H1 (cell line): ENCODE results near the gene SGPP2. TPM values are rescaled to one million over a fixed set of nuclear protein-coding genes. Genes with fewer than 3 reads are reported as not detected.

Experiments used
- CTCF ChIA-PET: fragments of 300-600 bp; sonication (Branson Sonifier 250); formaldehyde crosslinking; loops from one replicate; lab custom pipeline; 2021; ENCODE audit not compliant: partially characterized antibody; lab: Charles Lee
- POLR2A ChIA-PET: fragments of 300-600 bp; sonication (Branson Sonifier 250); formaldehyde crosslinking; loops from one replicate; lab custom pipeline; 2021; ENCODE audit warnings: inconsistent platforms; ENCODE audit not compliant: partially characterized antibody; lab: Charles Lee
- DNase-seq, 2 experiments: peaks; one replicate each; pipeline versions ENCODE4 v3.0.0 to v3.0.0-alpha.2; 2010 to 2022; ENCODE audit warnings: low spot score in 2 of 2, low read depth in 1 of 2, mixed read lengths in 1 of 2
- FAIRE-seq: peaks from 2 replicates; lab custom pipeline; 2011; peaks lifted over from hg19 to GRCh38; lab: Jason Lieb, UNC
- H2AFZ ChIP-seq: 2 replicates; pipeline ENCODE4 v1.8.1; 2012; ENCODE audit warnings: low read length, inconsistent platforms
- H2AK5ac ChIP-seq: 2 replicates; pipeline ENCODE4 v1.6.1; 2013; ENCODE audit warnings: low read depth, low read length
- H2BK120ac ChIP-seq: replicated peaks from 2 replicates; pipeline ENCODE3; 2013; ENCODE audit warnings: low read depth, low read length, inconsistent platforms
- H2BK12ac ChIP-seq: 2 replicates; pipeline ENCODE4 v1.6.1; 2013; ENCODE audit warnings: low read depth, low read length
- H2BK15ac ChIP-seq: 2 replicates; pipeline ENCODE4 v1.6.1; 2013; ENCODE audit warnings: low read length
- H2BK20ac ChIP-seq: 2 replicates; pipeline ENCODE4 v1.6.1; 2013; ENCODE audit warnings: low read length
- H2BK5ac ChIP-seq: 2 replicates; pipeline ENCODE4 v1.6.1; 2013; ENCODE audit warnings: low read depth, low read length
- H3K14ac ChIP-seq: 2 replicates; pipeline ENCODE4 v1.6.1; 2013; ENCODE audit warnings: inconsistent platforms; ENCODE audit not compliant: insufficient read length
- H3K18ac ChIP-seq: 2 replicates; pipeline ENCODE4 v1.6.1; 2013; ENCODE audit warnings: low read length; ENCODE audit errors: extremely low read depth
- H3K23ac ChIP-seq: 2 replicates; pipeline ENCODE4 v1.6.1; 2013; ENCODE audit warnings: inconsistent platforms; ENCODE audit not compliant: insufficient read length
- H3K23me2 ChIP-seq: 2 replicates; pipeline ENCODE4 v1.6.1; 2013; ENCODE audit warnings: low read depth, low read length
- H3K27ac ChIP-seq: 2 replicates; pipeline ENCODE4 v1.6.1; 2011; ENCODE audit warnings: low read depth, low read length, inconsistent platforms
- H3K27me3 ChIP-seq, 4 experiments: replicated peaks in 1 of 4; 1 replicate in 1 of 4; 2 replicates in 3 of 4; pipeline versions ENCODE4 v1.6.1 to v1.8.1; 2011 to 2013; ENCODE audit warnings: low read length in 3 of 4, mild to moderate bottlenecking in 3 of 4, inconsistent platforms in 2 of 4, mixed read lengths in 2 of 4, moderate library complexity in 1 of 4; ENCODE audit not compliant: control insufficient read depth in 3 of 4, insufficient read depth in 3 of 4; ENCODE audit errors: extremely low read depth in 1 of 4
- H3K36me3 ChIP-seq, 4 experiments: 2 replicates each; pipeline versions ENCODE4 v1.6.1 to v1.8.1; 2011 to 2013; ENCODE audit warnings: mild to moderate bottlenecking in 4 of 4, low read length in 3 of 4, moderate library complexity in 2 of 4, control low read depth in 1 of 4, inconsistent platforms in 1 of 4; ENCODE audit not compliant: insufficient read depth in 4 of 4, control insufficient read depth in 2 of 4
- H3K4ac ChIP-seq: replicated peaks from 2 replicates; pipeline ENCODE3; 2013; ENCODE audit warnings: low read length, low read depth, mixed read lengths, inconsistent platforms; ENCODE audit not compliant: insufficient read length
- H3K4me1 ChIP-seq, 4 experiments: replicated peaks in 1 of 4; 1 replicate in 1 of 4; 2 replicates in 3 of 4; pipeline versions ENCODE4 v1.6.1 to v1.8.1; 2011 to 2013; ENCODE audit warnings: low read length in 3 of 4, inconsistent platforms in 2 of 4, mixed read lengths in 1 of 4; ENCODE audit not compliant: insufficient read depth in 4 of 4, control insufficient read depth in 3 of 4
- H3K4me2 ChIP-seq, 2 experiments: 2 replicates each; pipeline versions ENCODE4 v1.6.1 to v1.8.1; 2011 to 2013; ENCODE audit warnings: low read depth in 2 of 2, low read length in 2 of 2, control low read depth in 1 of 2, inconsistent platforms in 1 of 2, mild to moderate bottlenecking in 1 of 2; ENCODE audit not compliant: insufficient read depth in 1 of 2
- H3K4me3 ChIP-seq, 4 experiments: fragments of 200-600, 300-600 bp in 1 of 4; sonication (generic), shearing (Covaris generic), sonication (Bioruptor Twin) in 1 of 4; 2 replicates each; pipeline versions ENCODE4 v1.5.1 to v1.8.1; 2011 to 2016; ENCODE audit warnings: low read length in 4 of 4, low read depth in 3 of 4, control low read depth in 2 of 4, inconsistent platforms in 2 of 4, mild to moderate bottlenecking in 2 of 4, mixed read lengths in 1 of 4, moderate library complexity in 1 of 4; ENCODE audit not compliant: insufficient read depth in 2 of 4; ENCODE audit errors: extremely low read depth in 1 of 4
- H3K56ac ChIP-seq: replicated peaks from 2 replicates; pipeline ENCODE3; 2013; ENCODE audit warnings: low read depth, mild to moderate bottlenecking, mixed read lengths, low read length, inconsistent platforms; ENCODE audit not compliant: insufficient read length
- H3K79me1 ChIP-seq: 2 replicates; pipeline ENCODE4 v1.6.1; 2013; ENCODE audit warnings: low read depth, low read length, control low read depth
- H3K79me2 ChIP-seq, 2 experiments: 2 replicates each; pipeline versions ENCODE4 v1.6.1 to v1.8.1; 2012 to 2013; ENCODE audit warnings: low read length in 2 of 2, mild to moderate bottlenecking in 2 of 2, inconsistent platforms in 1 of 2; ENCODE audit not compliant: insufficient read depth in 2 of 2, control insufficient read depth in 1 of 2
- H3K9ac ChIP-seq, 4 experiments: replicated peaks in 1 of 4; 1 replicate in 1 of 4; 2 replicates in 3 of 4; pipeline versions ENCODE4 v1.6.1 to v1.8.1; 2011 to 2013; ENCODE audit warnings: low read depth in 3 of 4, low read length in 3 of 4, control low read depth in 2 of 4, mild to moderate bottlenecking in 2 of 4, moderate library complexity in 2 of 4, inconsistent platforms in 1 of 4; ENCODE audit errors: extremely low read depth in 1 of 4
- H3K9me3 ChIP-seq, 2 experiments: 2 replicates each; pipeline versions ENCODE4 v1.6.1 to v1.8.1; 2012 to 2013; ENCODE audit warnings: mild to moderate bottlenecking in 2 of 2, moderate library complexity in 2 of 2, control low read depth in 1 of 2, inconsistent platforms in 1 of 2, low read depth in 1 of 2, low read length in 1 of 2, mixed read lengths in 1 of 2; ENCODE audit not compliant: insufficient read depth in 2 of 2
- H4K20me1 ChIP-seq, 2 experiments: replicated peaks in 1 of 2; 2 replicates each; pipeline versions ENCODE3 to v1.8.1; 2011 to 2013; ENCODE audit warnings: inconsistent platforms in 2 of 2, low read length in 2 of 2, mild to moderate bottlenecking in 1 of 2; ENCODE audit not compliant: insufficient read depth in 2 of 2, control insufficient read depth in 1 of 2
- H4K5ac ChIP-seq: 2 replicates; pipeline ENCODE4 v1.6.1; 2013; ENCODE audit warnings: low read length, low read depth, mixed read lengths, inconsistent platforms; ENCODE audit not compliant: insufficient read length
- H4K8ac ChIP-seq: 2 replicates; pipeline ENCODE4 v1.8.0; 2013; ENCODE audit warnings: mild to moderate bottlenecking, moderate library complexity, low read length, inconsistent platforms; ENCODE audit not compliant: insufficient read depth; ENCODE audit errors: extremely low read depth
- H4K91ac ChIP-seq: replicated peaks from 2 replicates; pipeline ENCODE3; 2013; ENCODE audit warnings: low read length, mixed read lengths, inconsistent platforms; ENCODE audit not compliant: insufficient read length
- CHD2 ChIP-seq: IDR thresholded peaks from 2 replicates; pipeline ENCODE4 v1.6.1; 2012; ENCODE audit warnings: low read length, improper control_type of control experiment
- CTCF ChIP-seq, 3 experiments: IDR thresholded peaks; 1 replicate in 2 of 3; 2 replicates in 1 of 3; pipeline versions ENCODE4 v1.5.1 to v1.6.1; 2011; ENCODE audit warnings: low read length in 3 of 3, mild to moderate bottlenecking in 3 of 3, inconsistent platforms in 2 of 3, low read depth in 1 of 3, moderate library complexity in 1 of 3; ENCODE audit not compliant: insufficient read depth in 1 of 3; ENCODE audit errors: control extremely low read depth in 1 of 3
- NANOG ChIP-seq: IDR thresholded peaks from 2 replicates; pipeline ENCODE4 v1.6.1; 2011; ENCODE audit warnings: low read length, low read depth, mild to moderate bottlenecking, inconsistent platforms; ENCODE audit not compliant: insufficient read depth, poor library complexity, severe bottlenecking
- SUZ12 ChIP-seq: fragments of 200-600 bp; sonication (generic); IDR thresholded peaks from 2 replicates; pipeline ENCODE4 v1.6.1; 2012; ENCODE audit warnings: mild to moderate bottlenecking, inconsistent platforms, low read length, moderate library complexity, mixed read lengths
- WGBS, 2 experiments: shearing (Covaris generic) in 1 of 2; methylation state at CpG; one replicate each; pipeline versions ENCODE4 v1.1.6 to v1.1.7; 2013 to 2015; ENCODE audit warnings: low lambda C conversion rate in 2 of 2, mixed read lengths in 2 of 2, inconsistent platforms in 1 of 2, low coverage in 1 of 2, missing lambda C conversion rate in 1 of 2; ENCODE audit not compliant: insufficient replicate concordance in 2 of 2, insufficient coverage in 1 of 2, insufficient read length in 1 of 2; ENCODE audit errors: extremely low coverage in 1 of 2, missing lambda C conversion rate in 1 of 2; 5-methylcytosine and 5-hydroxymethylcytosine counted together
- polyA plus RNA-seq, 7 experiments: library from polyadenylated mRNA; depleted of rRNA in 3 of 7; stranded (reverse) in 5 of 7; unstranded in 2 of 7; fragments of >200 nt in 5 of 7; fragments of 200-250 nt in 2 of 7; gene quantifications; 1 replicate in 5 of 7; 2 replicates in 1 of 7; 4 replicates in 1 of 7; pipeline versions ENCODE4 v1.2.1 to v1.2.3, GENCODE V29; 2011 to 2013; ENCODE audit warnings: missing spikeins in 2 of 7, mixed read lengths in 2 of 7
- total RNA-seq: library from RNA; stranded (reverse); fragmentation: NEBNext Ultra II Directional; extraction: Animal tissue kit (Norgen Biotek cat#: 25700); gene quantifications from 2 replicates; pipeline ENCODE4 v1.2.1, GENCODE V29; 2021

Gene SGPP2
- total and polyA plus RNA-seq, 2 of the 8 experiments (the other 6 are each of a cell fraction or from before 2014, with no cell fraction given) = 0.29 TPM; not detected in 1

DNA sequence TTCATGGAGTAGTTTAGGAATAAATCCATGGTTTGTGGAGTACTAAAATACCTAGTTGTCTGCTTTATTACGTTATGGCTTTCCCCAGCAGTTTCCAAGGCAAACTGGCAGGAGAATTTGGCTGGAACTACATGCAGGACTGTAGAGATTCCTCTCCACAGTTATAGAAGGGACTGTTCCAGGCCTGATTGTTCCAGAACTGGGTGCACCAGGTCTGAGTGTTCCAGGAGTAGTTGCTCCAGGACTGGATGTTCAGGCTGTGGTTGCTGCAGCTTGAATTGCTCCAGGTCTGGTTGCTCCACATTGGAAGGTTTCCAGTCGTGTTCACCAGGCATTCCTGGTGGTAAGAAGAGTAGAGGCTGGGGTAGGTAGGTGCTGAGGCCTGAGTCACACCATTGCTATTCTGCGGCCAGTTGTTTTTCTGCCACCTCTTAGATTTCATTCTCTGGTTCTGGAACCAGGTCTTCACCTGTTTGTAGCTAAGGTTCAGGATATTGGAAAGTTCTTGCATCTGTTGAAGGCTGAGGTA lies 28.1 kb downstream of the SGPP2 start:
- Histone ChIP-seq H3K14ac (no peak overlapping the region), H3K56ac (no peak overlapping the region)
- WGBS, 2 experiments = 84% methylated on average over 3 of the region's 3 CpGs; no CpG with 5 or more reads in 1 of the 2 experiments

More for the DNA sequence above, 28.1 kb downstream of the SGPP2 start:
- no peaks in the 10 kb centered on the region for H3K79me2 ChIP-seq
- no peak overlapping the region for H4K91ac ChIP-seq
- no peak overlapping the region for H2AFZ ChIP-seq
- H4K8ac ChIP-seq = no peak overlapping the region
- POLR2A ChIA-PET = no interaction called here
- no peaks in the 10 kb centered on the region for H3K36me3 ChIP-seq
- no peaks in the 10 kb centered on the region for H3K9me3 ChIP-seq
- H3K79me1 ChIP-seq = no peaks in the 10 kb centered on the region
- H3K9ac ChIP-seq = no peak overlapping the region
- H4K20me1 ChIP-seq = no peaks in the 10 kb centered on the region
- no peak overlapping the region for H2BK120ac ChIP-seq
- TF ChIP-seq CHD2 = no peak
- TF ChIP-seq SUZ12 = no peak
- no peak for TF ChIP-seq NANOG
- no peak for TF ChIP-seq CTCF (IDR thresholded peaks at IDR 0.05; ENCODE audit: control extremely low read depth in 1 of 3, insufficient read depth in 1 of 3, low read depth in 1 of 3, low read length in 3 of 3)
- no peaks in the 10 kb centered on the region for H3K23me2 ChIP-seq
- CTCF ChIA-PET = no interaction called here
- H2AK5ac ChIP-seq = no peak overlapping the region
- no peak overlapping the region for H2BK5ac ChIP-seq
- no peak overlapping the region for H2BK20ac ChIP-seq
- no peak for FAIRE-seq
- H3K4ac ChIP-seq = no peak overlapping the region
- H3K18ac ChIP-seq = no peak overlapping the region
- no peak overlapping the region for H3K23ac ChIP-seq
- H4K5ac ChIP-seq = no peak overlapping the region
- no peak overlapping the region for H2BK15ac ChIP-seq
- H3K27me3 ChIP-seq = no peaks in the 10 kb centered on the region
- no peak overlapping the region for H3K27ac ChIP-seq
- no peak overlapping the region for H3K4me2 ChIP-seq
- DNase-seq = no peak
- H2BK12ac ChIP-seq = no peak overlapping the region
- peaks cover 0 to 2% (median 0%) of the 10 kb centered on the region in 4 experiments; a peak in 2 of 7 replicates for H3K4me1 ChIP-seq
- H3K4me3 ChIP-seq = no peak overlapping the region
